ENCODE data around the gene FARP1.

FARP1 gene

DNA sequence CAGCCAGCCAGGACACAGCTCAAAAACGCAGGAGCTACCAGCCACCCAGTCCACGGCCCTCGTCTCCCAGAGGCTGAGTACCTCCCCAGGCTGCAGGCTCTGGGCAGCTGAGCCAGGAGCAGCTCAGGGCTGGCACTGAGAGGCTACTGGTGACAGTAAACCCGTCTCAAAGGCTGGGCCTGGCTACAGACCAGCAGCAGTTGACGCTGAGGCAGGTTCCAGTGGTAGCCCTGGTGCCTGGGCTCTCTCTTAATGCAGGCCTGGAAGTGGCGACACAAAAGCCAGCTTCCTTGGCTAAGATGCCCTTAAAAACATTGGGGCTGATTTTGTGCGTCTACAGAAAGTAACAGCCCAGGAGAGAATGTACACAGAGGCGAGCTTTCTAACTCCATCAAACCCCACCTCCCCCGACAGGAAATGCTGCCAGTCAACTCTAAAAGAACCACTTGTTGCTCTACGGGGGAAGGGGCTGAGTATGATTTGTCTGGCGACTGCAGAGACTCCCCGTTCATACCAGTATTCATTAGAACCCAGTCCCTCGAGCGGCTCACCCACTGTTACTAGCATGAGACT, 307.7 kb downstream of the FARP1 start:
- H3K9me3 ChIP-seq (ENCODE audit: low read depth, low read length) = no peaks in the 10 kb centered on the region
- H3K4me3 ChIP-seq = no peak overlapping the region
- no peak for DNase-seq (ENCODE audit: low read depth, low spot score)
- TF ChIP-seq FOXP2 (optimal IDR thresholded peaks at IDR 0.05; ENCODE audit: control extremely low read depth, extremely low read length, insufficient read depth) (no peak), EZH2 (IDR thresholded peaks at IDR 0.05) (no peak), POLR2AphosphoS5 (IDR thresholded peaks at IDR 0.05; ENCODE audit: borderline replicate concordance, low read depth, low read length) (no peak)
- peaks cover 42% of the 10 kb centered on the region for H3K36me3 ChIP-seq (ENCODE audit: insufficient read depth, low read length)
- H3K9ac ChIP-seq (ENCODE audit: insufficient read length) = no peak overlapping the region
- H3K27ac ChIP-seq = peak overlapping the region; percentile 39; the same call in 1 of the 2 replicates

DNA sequence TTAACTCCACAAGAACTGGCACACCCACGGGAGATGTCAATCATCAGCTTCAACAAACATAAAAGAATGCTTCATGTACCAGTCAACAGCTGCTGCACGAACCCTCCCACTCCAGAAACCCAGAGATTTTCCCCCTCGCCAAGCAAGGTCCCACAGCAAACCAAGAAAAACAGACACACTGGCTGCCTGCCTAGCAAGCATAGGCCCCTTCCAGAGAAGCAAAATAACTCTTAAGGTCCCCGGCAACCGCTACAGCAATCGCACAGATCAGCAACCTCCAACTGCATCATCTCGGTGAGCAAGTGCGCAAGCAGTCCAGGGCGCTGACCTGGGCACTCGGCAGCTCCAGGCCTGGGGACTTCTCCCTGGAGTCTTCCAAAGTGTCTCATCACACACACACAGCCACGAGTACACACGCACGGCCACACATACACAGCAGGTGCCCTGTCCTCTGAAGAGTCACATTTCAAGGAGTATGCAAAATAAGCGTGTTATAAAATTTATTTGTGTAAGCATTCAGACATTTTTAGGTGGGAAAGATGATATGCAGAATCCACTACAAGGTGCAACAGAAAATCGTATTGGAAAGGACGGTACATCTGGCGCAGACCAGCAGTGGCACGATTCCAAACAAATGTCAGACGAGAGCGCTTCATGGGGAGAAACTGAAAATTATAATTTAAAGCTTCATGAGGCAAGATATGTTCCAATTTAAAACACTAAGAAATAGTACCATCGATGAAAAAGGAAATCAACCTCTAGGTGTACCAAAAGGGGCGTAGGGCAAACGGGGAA, 309.0 kb downstream of the FARP1 start:
- Histone ChIP-seq H3K36me3 (ENCODE audit: insufficient read depth, low read length) (peaks cover 36% of the 10 kb centered on the region), H3K27ac (no peak overlapping the region), H3K9ac (ENCODE audit: insufficient read length) (no peak overlapping the region), H3K4me3 (no peak overlapping the region), H3K9me3 (ENCODE audit: low read depth, low read length) (no peaks in the 10 kb centered on the region)
- DNase-seq (ENCODE audit: low read depth, low spot score) = no peak
- no peak for TF ChIP-seq EZH2 (IDR thresholded peaks at IDR 0.05)
- no peak for TF ChIP-seq FOXP2 (optimal IDR thresholded peaks at IDR 0.05; ENCODE audit: control extremely low read depth, extremely low read length, insufficient read depth)
- peak; percentile 15; the same call in 1 of the 2 replicates for TF ChIP-seq POLR2AphosphoS5 (IDR thresholded peaks at IDR 0.05; ENCODE audit: borderline replicate concordance, low read depth, low read length)

DNA sequence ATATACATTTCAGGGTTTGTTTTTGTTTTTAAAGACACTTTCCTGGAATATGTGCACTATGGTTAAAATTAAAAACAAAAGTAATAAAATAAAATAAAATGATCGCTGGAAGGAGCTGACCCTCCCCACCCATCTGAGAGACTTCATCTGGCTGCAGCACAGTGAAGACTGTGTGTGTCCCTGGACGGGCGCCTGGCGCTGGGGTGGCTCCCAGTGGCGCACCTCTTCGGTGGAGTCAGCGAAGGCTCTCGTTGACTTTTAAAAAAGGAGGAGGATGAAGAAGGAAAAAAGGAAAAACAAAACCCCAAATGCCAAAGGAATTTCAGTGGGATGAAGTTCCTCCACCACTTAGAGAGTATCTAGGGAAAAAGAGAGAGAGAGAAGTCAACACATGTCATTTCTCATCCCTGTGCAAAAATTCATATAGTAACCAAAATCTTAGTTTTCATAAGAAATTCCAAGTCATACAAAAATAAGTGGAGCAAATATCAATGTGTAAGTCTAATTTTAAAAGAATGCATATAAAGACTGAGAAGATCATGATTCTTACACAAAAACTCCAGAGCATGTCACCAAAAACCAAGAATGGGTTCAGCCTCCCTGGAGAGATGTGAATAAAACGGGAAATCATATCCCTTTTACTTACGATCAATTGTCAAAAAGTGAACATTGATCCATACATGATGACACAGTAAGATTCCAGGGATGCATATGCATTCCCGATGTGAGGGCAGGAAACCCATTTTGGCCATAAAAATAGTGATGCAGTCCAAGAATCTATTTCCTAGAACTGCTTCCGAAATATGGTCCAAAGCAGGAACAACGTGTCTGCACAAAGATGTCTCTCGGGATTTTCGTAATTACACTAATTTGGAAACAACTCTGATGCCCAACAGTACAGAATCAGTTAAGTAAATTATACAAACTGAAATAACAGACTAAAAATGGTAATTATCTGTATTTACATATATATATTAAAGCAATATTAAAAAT, 310.3 kb downstream of the FARP1 start:
- Histone ChIP-seq H3K9ac (ENCODE audit: insufficient read length) (no peak overlapping the region), H3K4me3 (no peak overlapping the region), H3K36me3 (ENCODE audit: insufficient read depth, low read length) (peaks cover 33% of the 10 kb centered on the region), H3K9me3 (ENCODE audit: low read depth, low read length) (no peaks in the 10 kb centered on the region), H3K27ac (no peak overlapping the region)
- DNase-seq (ENCODE audit: low read depth, low spot score) = no peak
- TF ChIP-seq FOXP2 (optimal IDR thresholded peaks at IDR 0.05; ENCODE audit: control extremely low read depth, extremely low read length, insufficient read depth) (no peak), POLR2AphosphoS5 (IDR thresholded peaks at IDR 0.05; ENCODE audit: borderline replicate concordance, low read depth, low read length) (no peak), EZH2 (IDR thresholded peaks at IDR 0.05) (no peak)

DNA sequence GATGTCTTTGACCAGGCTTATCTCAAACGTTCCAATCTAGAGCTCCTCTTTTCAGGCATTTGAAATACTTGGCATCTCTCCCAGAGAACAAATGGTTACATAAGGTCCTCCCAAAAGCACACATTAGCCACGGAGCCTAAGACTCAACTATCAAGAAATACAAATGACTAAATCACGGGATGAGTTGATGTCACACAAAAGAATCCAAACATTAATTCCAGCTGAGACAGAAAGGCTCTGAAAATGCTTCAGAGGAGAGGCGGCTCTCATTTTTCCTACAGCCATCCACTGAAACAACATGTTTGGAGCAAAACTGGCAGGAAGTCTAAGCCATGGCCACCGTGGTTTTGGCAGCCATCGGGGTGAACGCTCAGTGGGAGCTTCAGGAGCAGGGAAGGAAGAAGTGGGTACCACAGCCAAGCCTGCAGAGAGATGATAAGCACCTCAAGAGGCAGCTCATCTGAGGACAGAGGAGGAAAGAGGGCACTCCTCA, 311.5 kb downstream of the FARP1 start:
- H3K36me3 ChIP-seq (ENCODE audit: insufficient read depth, low read length) = peaks cover 23% of the 10 kb centered on the region
- H3K9ac ChIP-seq (ENCODE audit: insufficient read length) = no peak overlapping the region
- TF ChIP-seq POLR2AphosphoS5 (IDR thresholded peaks at IDR 0.05; ENCODE audit: borderline replicate concordance, low read depth, low read length) (no peak), EZH2 (IDR thresholded peaks at IDR 0.05) (no peak)
- no peaks in the 10 kb centered on the region for H3K9me3 ChIP-seq (ENCODE audit: low read depth, low read length)
- no peak overlapping the region for H3K27ac ChIP-seq
- H3K4me3 ChIP-seq = no peak overlapping the region
- no peak for DNase-seq (ENCODE audit: low read depth, low spot score)

DNA sequence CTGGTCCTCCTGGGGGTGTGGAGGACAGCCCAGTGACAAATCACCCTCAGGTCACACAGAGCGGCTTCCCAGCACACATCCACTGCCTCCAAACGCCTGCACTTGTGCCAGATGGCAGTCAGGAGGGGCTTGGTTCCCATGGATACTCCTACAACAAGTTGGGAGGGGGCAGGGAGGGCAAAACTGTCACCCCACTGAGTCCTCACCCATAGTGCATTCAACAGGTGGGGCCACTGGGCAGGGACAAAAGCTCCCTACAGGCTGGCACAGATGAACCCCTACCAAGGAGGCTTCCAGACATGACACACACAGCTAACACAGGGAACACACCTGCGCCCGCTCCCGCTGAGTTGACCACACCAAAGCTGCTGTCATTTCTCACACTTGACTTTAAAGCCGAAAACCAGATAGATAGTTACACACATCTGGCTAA, 313.5 kb downstream of the FARP1 start:
- peaks cover 23% of the 10 kb centered on the region for H3K36me3 ChIP-seq (ENCODE audit: insufficient read depth, low read length)
- no peak for DNase-seq (ENCODE audit: low read depth, low spot score)
- H3K27ac ChIP-seq = no peak overlapping the region
- TF ChIP-seq POLR2AphosphoS5 (IDR thresholded peaks at IDR 0.05; ENCODE audit: borderline replicate concordance, low read depth, low read length) = no peak
- no peak for TF ChIP-seq EZH2 (IDR thresholded peaks at IDR 0.05)
- no peak for TF ChIP-seq FOXP2 (optimal IDR thresholded peaks at IDR 0.05; ENCODE audit: control extremely low read depth, extremely low read length, insufficient read depth)
- no peak overlapping the region for H3K9ac ChIP-seq (ENCODE audit: insufficient read length)
- no peak overlapping the region for H3K4me3 ChIP-seq
- H3K9me3 ChIP-seq (ENCODE audit: low read depth, low read length) = no peaks in the 10 kb centered on the region

DNA sequence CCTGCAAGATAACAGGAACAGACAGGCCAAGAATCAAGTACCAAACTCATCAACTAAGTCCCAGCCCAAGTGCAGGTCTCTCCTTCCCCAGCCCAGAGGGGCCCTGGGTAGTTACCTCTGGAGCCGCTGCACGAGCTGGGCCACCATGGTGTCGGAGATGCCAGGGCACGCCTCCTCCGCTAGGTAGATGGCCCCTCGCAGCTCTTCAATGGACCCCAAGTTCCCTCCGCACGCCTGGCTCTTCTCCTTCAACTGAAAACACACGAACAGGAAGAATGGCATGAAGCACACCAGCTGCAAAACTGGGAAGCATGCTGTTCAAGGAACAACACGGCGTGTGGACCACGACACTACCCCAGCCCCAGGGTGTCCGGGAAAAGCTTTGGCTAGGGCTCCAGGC, 314.2 kb downstream of the FARP1 start:
- H3K9ac ChIP-seq (ENCODE audit: insufficient read length) = no peak overlapping the region
- no peak overlapping the region for H3K27ac ChIP-seq
- peaks cover 20% of the 10 kb centered on the region for H3K36me3 ChIP-seq (ENCODE audit: insufficient read depth, low read length)
- no peaks in the 10 kb centered on the region for H3K9me3 ChIP-seq (ENCODE audit: low read depth, low read length)
- no peak for TF ChIP-seq EZH2 (IDR thresholded peaks at IDR 0.05)
- no peak for TF ChIP-seq POLR2AphosphoS5 (IDR thresholded peaks at IDR 0.05; ENCODE audit: borderline replicate concordance, low read depth, low read length)
- TF ChIP-seq FOXP2 (optimal IDR thresholded peaks at IDR 0.05; ENCODE audit: control extremely low read depth, extremely low read length, insufficient read depth) = no peak
- no peak overlapping the region for H3K4me3 ChIP-seq
- DNase-seq (ENCODE audit: low read depth, low spot score) = no peak

DNA sequence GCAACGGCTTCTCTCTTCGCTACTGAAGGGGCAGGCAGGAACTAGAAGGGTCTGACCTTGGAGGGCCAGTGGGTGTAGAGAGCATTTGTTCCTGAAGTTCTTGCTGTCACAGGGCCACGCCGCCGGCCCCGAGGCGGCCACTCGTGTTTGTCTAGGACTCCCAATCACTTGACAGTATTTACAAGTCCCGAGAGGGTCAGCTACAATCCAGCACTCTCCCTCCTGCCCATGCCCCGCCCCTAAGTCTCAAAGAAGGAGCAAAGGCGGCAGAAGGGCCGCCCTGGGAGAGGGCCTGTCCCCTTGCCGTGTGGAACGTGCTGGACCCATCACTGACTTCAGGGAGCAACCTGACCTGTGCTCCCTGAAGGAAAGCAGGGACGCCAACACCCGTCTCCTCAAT, 315.5 kb downstream of the FARP1 start:
- H3K9me3 ChIP-seq (ENCODE audit: low read depth, low read length) = no peaks in the 10 kb centered on the region
- H3K36me3 ChIP-seq (ENCODE audit: insufficient read depth, low read length) = peaks cover 13% of the 10 kb centered on the region; the same call in 1 of the 2 replicates
- no peak overlapping the region for H3K4me3 ChIP-seq
- no peak for DNase-seq (ENCODE audit: low read depth, low spot score)
- H3K27ac ChIP-seq = no peak overlapping the region
- H3K9ac ChIP-seq (ENCODE audit: insufficient read length) = no peak overlapping the region
- TF ChIP-seq POLR2AphosphoS5 (IDR thresholded peaks at IDR 0.05; ENCODE audit: borderline replicate concordance, low read depth, low read length) (no peak), FOXP2 (optimal IDR thresholded peaks at IDR 0.05; ENCODE audit: control extremely low read depth, extremely low read length, insufficient read depth) (no peak), EZH2 (IDR thresholded peaks at IDR 0.05) (no peak)

Data from SK-N-MC (cell line).